Omental fat pad (tissue), 4 donors: ENCODE data around the gene FBXL4. TPM values are rescaled to one million over a fixed set of nuclear protein-coding genes. Genes with fewer than 3 reads are reported as not detected.

Experiments
- ATAC-seq: fragments of 150-250 bp; one replicate; pipeline ENCODE4 v1.9.1; 2016; ENCODE audit warnings: mild to moderate bottlenecking, moderate library complexity; ENCODE audit not compliant: low FRiP score
- DNase-seq: peaks from one replicate; pipeline ENCODE4 v3.0.0-alpha.2; 2019; ENCODE audit warnings: low spot score
- CTCF ChIP-seq, 3 donors: fragments of 450-650 bp; IDR thresholded peaks; one replicate each; pipeline ENCODE4 v1.5.1; 2016 to 2017; ENCODE audit warnings: antibody characterized with exemption in 3 of 3, mild to moderate bottlenecking in 3 of 3, moderate library complexity in 2 of 3
- total RNA-seq, 4 donors: library from RNA; depleted of rRNA; stranded (reverse); fragments of >200 nt; gene quantifications; one replicate each; pipeline ENCODE4 v1.1.0, GENCODE V29; 2016

The FBXL4 gene
- total RNA-seq, 4 donors from 2014 or later, result 11.4 to 26.5 (median 20.9) TPM

- DNase-seq, result no peak
- TF ChIP-seq CTCF (IDR thresholded peaks at IDR 0.05), result no peak
- ATAC-seq, result no peak
Measured at GRCh38 chr6:98894810-98895209, 52.9 kb downstream of the FBXL4 start.

- TF ChIP-seq CTCF (IDR thresholded peaks at IDR 0.05), result no peak
- DNase-seq (no peak), ATAC-seq (no peak)
Measured at GRCh38 chr6:98887650-98888049, 60.1 kb downstream of the FBXL4 start.

- DNase-seq (no peak), ATAC-seq (no peak)
- no peak for TF ChIP-seq CTCF (IDR thresholded peaks at IDR 0.05)
Measured at GRCh38 chr6:98885330-98885729, 62.4 kb downstream of the FBXL4 start.

GRCh38 chr6:98880486-98880885 is 67.3 kb downstream of the FBXL4 start:
- no peak for TF ChIP-seq CTCF (IDR thresholded peaks at IDR 0.05)
- no peak for ATAC-seq
- no peak for DNase-seq

- DNase-seq, result no peak
- no peak for TF ChIP-seq CTCF (IDR thresholded peaks at IDR 0.05)
- no peak for ATAC-seq
Measured at GRCh38 chr6:98877250-98877649, 70.5 kb downstream of the FBXL4 start.

GRCh38 chr6:98875375-98875774 is 72.4 kb downstream of the FBXL4 start:
- TF ChIP-seq CTCF (IDR thresholded peaks at IDR 0.05), result no peak
- no peak for ATAC-seq
- DNase-seq, result no peak

- no peak for TF ChIP-seq CTCF (IDR thresholded peaks at IDR 0.05)
- no peak for DNase-seq
Measured at GRCh38 chr6:98871821-98872220, 75.9 kb downstream of the FBXL4 start.

More at GRCh38 chr6:98871821-98872220, 75.9 kb downstream of the FBXL4 start:
- no peak for ATAC-seq
